Stomach (tissue), 9 donors: ENCODE data around the gene MYO1H. TPM values are rescaled to one million over a fixed set of nuclear protein-coding genes. Genes with fewer than 3 reads are reported as not detected.
A peak's percentile ranks its signal among the peaks of the same experiment; 100 is the strongest.

ENCODE experiments used
- DNase-seq, 2 donors: peaks; one replicate each; pipeline versions ENCODE4 v3.0.0 to v3.0.0-alpha.2; 2013 to 2019
- H3K27ac ChIP-seq, 5 donors: fragments of 200-600 bp in 4 of 5; sonication (generic) in 4 of 5; one replicate each; pipeline ENCODE4 v1.5.1; 2013 to 2019; ENCODE audit warnings: mild to moderate bottlenecking in 1 of 5, moderate library complexity in 1 of 5
- H3K27me3 ChIP-seq, 3 donors: fragments of 200-600 bp; sonication (generic); one replicate each; pipeline ENCODE4 v1.5.1; 2017 to 2019; ENCODE audit warnings: mixed run types in 1 of 3
- H3K36me3 ChIP-seq, 4 donors: fragments of 200-600 bp; sonication (generic); 1 replicate in 3 of 4; 2 replicates in 1 of 4; pipeline ENCODE4 v1.5.1; 2016 to 2019
- H3K4me1 ChIP-seq, 4 donors: fragments of 200-600 bp; sonication (generic); one replicate each; pipeline ENCODE4 v1.5.1; 2016 to 2019
- H3K4me3 ChIP-seq, 4 donors: fragments of 200-600 bp; sonication (generic) in 3 of 4; one replicate each; pipeline ENCODE4 v1.5.1; 2016 to 2019; ENCODE audit warnings: mild to moderate bottlenecking in 1 of 4
- H3K9me3 ChIP-seq, 4 donors: fragments of 200-600 bp; sonication (generic); one replicate each; pipeline ENCODE4 v1.5.1; 2016 to 2019
- CTCF ChIP-seq, 7 experiments: fragments of 450-650 bp in 4 of 7; fragments of 200-600 bp in 3 of 7; sonication (generic) in 3 of 7; IDR thresholded peaks; one replicate each; pipeline ENCODE4 v1.5.1; 2016 to 2019; ENCODE audit warnings: antibody characterized with exemption in 7 of 7, control low read depth in 2 of 7, mild to moderate bottlenecking in 1 of 7
- EP300 ChIP-seq: sonication (generic); formaldehyde crosslinking; IDR thresholded peaks from one replicate; pipeline ENCODE4 v1.6.1; 2017; ENCODE audit warnings: antibody characterized with exemption
- POLR2A ChIP-seq, 4 donors: fragments of 450-650 bp; IDR thresholded peaks; one replicate each; pipeline ENCODE4 v1.6.1; 2016; ENCODE audit warnings: antibody characterized with exemption in 4 of 4, control low read depth in 2 of 4, mild to moderate bottlenecking in 1 of 4, moderate library complexity in 1 of 4
- POLR2AphosphoS5 ChIP-seq, 3 donors: sonication (generic); formaldehyde crosslinking; IDR thresholded peaks; one replicate each; pipeline ENCODE4 v1.6.1; 2016; ENCODE audit warnings: antibody characterized with exemption in 3 of 3
- WGBS, 5 donors: extraction: QIAGEN DNeasy Blood & Tissue Kit in 3 of 5; methylation state at CpG; one replicate each; pipeline versions ENCODE4 v1.1.5 to v1.1.7; 2013 to 2018; 5-methylcytosine and 5-hydroxymethylcytosine counted together
- intact Hi-C: fragments of 100-400 bp; cut with DNase I; formaldehyde crosslinking; loops from one replicate; pipeline ENCODE4 v1.15.1; 2023; ENCODE audit warnings: low total_unique reads
- polyA plus RNA-seq, 3 donors: library from polyadenylated mRNA; stranded (reverse); fragments of 200-250 nt; gene quantifications; one replicate each; pipeline ENCODE4 v1.2.3, GENCODE V29; 2013
- total RNA-seq, 5 donors: library from RNA; depleted of rRNA; stranded (reverse); fragments of >200 nt; gene quantifications; one replicate each; pipeline versions ENCODE4 v1.1.0 to v1.2.3, GENCODE V29; 2014 to 2016
- donor health status: healthy with polysubstance abuse.
- donor health status: Bipolar disorder and iron deficiency.
- donor health status: healthy.

The MYO1H gene
- total and polyA plus RNA-seq, 8 donors: 0.08 TPM; not detected in 7

GRCh38 chr12:109352184-109352583 lies 4.5 kb downstream of the MYO1H start:
- Histone ChIP-seq H3K27me3 (peaks cover 0 to 15% (median 0%) of the 10 kb centered on the region in 3 donors), H3K4me1 (no peaks in the 10 kb centered on the region), H3K4me3 (no peak overlapping the region), H3K36me3 (no peaks in the 10 kb centered on the region), H3K27ac (no peak overlapping the region), H3K9me3 (no peaks in the 10 kb centered on the region)
- no peak for DNase-seq
- intact Hi-C loops: no loop called here
- WGBS, 5 donors: 56 to 81% (median 65%) methylated on average over 6 of the region's 6 CpGs
- no peak for TF ChIP-seq POLR2AphosphoS5 (IDR thresholded peaks at IDR 0.05)
- TF ChIP-seq CTCF (IDR thresholded peaks at IDR 0.05): no peak
- TF ChIP-seq POLR2A (IDR thresholded peaks at IDR 0.05): no peak
- TF ChIP-seq EP300: no peak

GRCh38 chr12:109356577-109356976 lies 8.9 kb downstream of the MYO1H start:
- intact Hi-C loops: no loop called here
- 54 to 72% (median 65%) methylated on average over 3 of the region's 3 CpGs for WGBS, 5 donors
- Histone ChIP-seq H3K4me1 (no peaks in the 10 kb centered on the region), H3K27ac (no peak overlapping the region), H3K9me3 (no peaks in the 10 kb centered on the region), H3K36me3 (no peaks in the 10 kb centered on the region), H3K27me3 (peaks cover 0 to 15% (median 0%) of the 10 kb centered on the region in 3 donors), H3K4me3 (no peak overlapping the region)
- no peak for DNase-seq
- TF ChIP-seq POLR2A (IDR thresholded peaks at IDR 0.05): no peak
- no peak for TF ChIP-seq CTCF (IDR thresholded peaks at IDR 0.05)
- no peak for TF ChIP-seq EP300
- TF ChIP-seq POLR2AphosphoS5 (IDR thresholded peaks at IDR 0.05): no peak

- Histone ChIP-seq H3K27ac (no peak overlapping the region), H3K36me3 (no peaks in the 10 kb centered on the region), H3K9me3 (no peaks in the 10 kb centered on the region), H3K4me3 (no peak overlapping the region), H3K27me3 (peaks cover 0 to 15% (median 0%) of the 10 kb centered on the region in 3 donors), H3K4me1 (no peaks in the 10 kb centered on the region)
- WGBS, 5 donors: 35 to 60% (median 38%) methylated on average over 2 of the region's 2 CpGs
- TF ChIP-seq POLR2AphosphoS5 (IDR thresholded peaks at IDR 0.05) (no peak), EP300 (no peak), POLR2A (IDR thresholded peaks at IDR 0.05) (no peak), CTCF (IDR thresholded peaks at IDR 0.05) (no peak)
- intact Hi-C loops: no loop called here
- DNase-seq: no peak
Observed at GRCh38 chr12:109357032-109357431, 9.3 kb downstream of the MYO1H start.

GRCh38 chr12:109358154-109358869 lies 10.6 kb downstream of the MYO1H start:
- Histone ChIP-seq H3K4me1 (no peaks in the 10 kb centered on the region), H3K9me3 (no peaks in the 10 kb centered on the region), H3K36me3 (no peaks in the 10 kb centered on the region), H3K27me3 (peaks cover 0 to 7% (median 0%) of the 10 kb centered on the region in 3 donors), H3K27ac (no peak overlapping the region), H3K4me3 (peak overlapping the region in 1 of 4 donors; percentile 3)
- WGBS, 5 donors: 19 to 45% (median 31%) methylated on average over 10 of the region's 10 CpGs
- no peak for TF ChIP-seq CTCF (IDR thresholded peaks at IDR 0.05)
- no peak for TF ChIP-seq POLR2AphosphoS5 (IDR thresholded peaks at IDR 0.05)
- TF ChIP-seq EP300: no peak
- no peak for TF ChIP-seq POLR2A (IDR thresholded peaks at IDR 0.05)
- intact Hi-C loops: no loop called here
- DNase-seq: peak in 1 of 2 donors; percentile 19
